ENCODE measurements around the gene CEP152. TPM values are rescaled to one million over a fixed set of nuclear protein-coding genes. Genes with fewer than 3 reads are reported as not detected.
A peak's percentile ranks its signal among the peaks of the same experiment; 100 is the strongest.

CEP152 gene
- total and polyA plus RNA-seq, 9 of the 15 experiments (the other 6 are each of a cell fraction or from before 2014, with no cell fraction given), result 9.9 to 43.0 (median 23.6) TPM

- Histone ChIP-seq H3K4me3 (no peak overlapping the region), H3K27ac (ENCODE audit: extremely low read depth, low read depth, low read length) (peak overlapping the region; percentile 19; the same call in 2 of the 3 replicates), H2AFZ (ENCODE audit: low read depth, low read length) (no peak overlapping the region), H3K79me2 (ENCODE audit: control insufficient read depth, insufficient read depth, low read length) (no peaks in the 10 kb centered on the region), H3K36me3 (ENCODE audit: control insufficient read depth, insufficient read depth, low read length) (peaks cover 4% of the 10 kb centered on the region; the same call in 2 of the 3 replicates), H3K27me3 (ENCODE audit: control insufficient read depth in 2 of 2, insufficient read depth in 2 of 2, low read length in 2 of 2) (no peaks in the 10 kb centered on the region), H3K4me2 (ENCODE audit: insufficient read depth, low read length) (no peak overlapping the region), H3K9me1 (ENCODE audit: control insufficient read depth, insufficient read depth, low read length) (no peaks in the 10 kb centered on the region), H3K9ac (ENCODE audit: insufficient read depth in 1 of 2, low read depth in 2 of 2, low read length in 2 of 2) (no peak overlapping the region), H3K4me1 (replicated peaks in 1 of 2; ENCODE audit: control insufficient read depth in 2 of 2, insufficient read depth in 2 of 2, low read length in 2 of 2) (peaks cover 0 to 55% of the 10 kb centered on the region in 2 experiments; a peak in 3 of 5 replicates), H3K9me3 (replicated peaks; ENCODE audit: control insufficient read depth, insufficient read depth, low read depth, low read length) (no peaks in the 10 kb centered on the region), H4K20me1 (replicated peaks; ENCODE audit: control insufficient read depth, insufficient read depth, low read length) (no peaks in the 10 kb centered on the region)
- ATAC-seq, result no peak; the same call in 2 of the 3 replicates
- in situ Hi-C loops (cut with MboI) (no loop called here), intact Hi-C loops (cut with micrococcal nuclease) (no loop called here)
- POLR2A ChIA-PET, result interaction anchor here (0.5 to 1.0 kb wide), 2 partner anchors 20 to 323 kb away, joined by 3 read pairs; partner anchors contain the start of gene SECISBP2L
- whole genome bisulfite sequencing (ENCODE audit: insufficient coverage, low coverage, missing lambda C conversion rate), result 6% methylated on average over 5 of the region's 5 CpGs
- CTCF ChIA-PET (ENCODE audit: low intra/inter-chr PET ratio), result no interaction called here
- no peak for FAIRE-seq
- peak in 2 of 4 experiments; percentile 21 to 41 for DNase-seq (ENCODE audit: extremely low read depth in 1 of 4, low spot score in 3 of 4)
- BruUV-seq (replicated peaks), result no TSS peak
- TF ChIP-seq PHF20 (IDR thresholded peaks at IDR 0.05; ENCODE audit: partially characterized antibody), result no peak
- TF ChIP-seq ZNF778 (CRISPR knock-in tag; IDR thresholded peaks at IDR 0.05), result no peak
- no peak for TF ChIP-seq TCF7 (IDR thresholded peaks at IDR 0.05; ENCODE audit: borderline replicate concordance)
- peak; percentile 99 for TF ChIP-seq MECOM (CRISPR knock-in tag; IDR thresholded peaks at IDR 0.05)
- 0 out of 2 replicates have a peak, but pooled peaks have one; percentile 14 for TF ChIP-seq JUND (IDR thresholded peaks at IDR 0.05; ENCODE audit: borderline replicate concordance, low read depth, low read length)
- no peak; the same call in 1 of the 3 replicates for TF ChIP-seq JUND (tag; IDR thresholded peaks at IDR 0.05; ENCODE audit: borderline replicate concordance, low read depth, low read length)
- peak; percentile 45; the same call in 1 of the 2 replicates for TF ChIP-seq NCOR1 (IDR thresholded peaks at IDR 0.05)
- no peak for TF ChIP-seq ZNF184 (CRISPR knock-in tag; IDR thresholded peaks at IDR 0.05)
- TF ChIP-seq GTF2B (IDR thresholded peaks at IDR 0.05; ENCODE audit: extremely low read depth, insufficient read length), result no peak
- peak; percentile 39; the same call in 1 of the 2 replicates for TF ChIP-seq VEZF1 (CRISPR knock-in tag; IDR thresholded peaks at IDR 0.05)
- no peak for TF ChIP-seq ZNF76 (CRISPR knock-in tag; IDR thresholded peaks at IDR 0.05; ENCODE audit: borderline replicate concordance)
- TF ChIP-seq HNRNPK (IDR thresholded peaks at IDR 0.05; ENCODE audit: low read depth, low read length, poor library complexity, severe bottlenecking), result no peak
- no peak for TF ChIP-seq ZBTB34 (CRISPR knock-in tag; IDR thresholded peaks at IDR 0.05)
- no peak for TF ChIP-seq RHOXF2B (CRISPR knock-in tag; conservative IDR thresholded peaks at IDR 0.05)
- TF ChIP-seq CHD2 (IDR thresholded peaks at IDR 0.05; ENCODE audit: low read depth, low read length), result no peak
- TF ChIP-seq HDAC6 (IDR thresholded peaks at IDR 0.05; ENCODE audit: low read depth, low read length), result no peak
These were observed 87.9 kb downstream of the CEP152 start for GRCh38 chr15:48722764-48723661.
